ENCODE data around the gene C3orf52. TPM values are rescaled to one million over a fixed set of nuclear protein-coding genes. Genes with fewer than 3 reads are reported as not detected.

The C3orf52 gene
- total and polyA plus RNA-seq, 8 donors, result 4.2 to 66.9 (median 35.1) TPM

DNA sequence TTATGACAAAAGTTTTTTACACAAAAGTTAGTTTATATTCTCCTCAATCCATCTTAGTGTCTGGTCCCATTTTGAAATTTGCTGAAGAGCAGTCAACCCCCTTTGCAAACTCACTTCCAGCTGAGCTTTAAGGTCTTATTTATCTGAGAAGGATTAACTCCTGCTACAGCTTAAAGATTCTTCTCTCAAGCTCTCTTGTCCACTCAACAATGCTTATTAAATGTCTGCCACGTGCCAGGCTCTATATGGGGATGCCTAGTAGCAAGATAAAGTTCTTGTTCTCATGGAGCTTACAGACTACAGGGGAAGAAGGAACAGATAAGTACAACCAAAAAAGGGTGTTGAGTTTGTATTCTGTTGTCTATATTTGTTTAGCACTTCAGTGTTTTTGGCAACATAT lies 33.0 kb upstream of the C3orf52 start:
- Histone ChIP-seq H3K4me1 (peaks cover 0 to 16% (median 1%) of the 10 kb centered on the region in 4 donors), H3K27ac (no peak overlapping the region), H3K27me3 (no peaks in the 10 kb centered on the region), H3K36me3 (no peaks in the 10 kb centered on the region), H3K4me3 (no peak overlapping the region), H3K9me3 (no peaks in the 10 kb centered on the region)
- TF ChIP-seq, protein P1, sequence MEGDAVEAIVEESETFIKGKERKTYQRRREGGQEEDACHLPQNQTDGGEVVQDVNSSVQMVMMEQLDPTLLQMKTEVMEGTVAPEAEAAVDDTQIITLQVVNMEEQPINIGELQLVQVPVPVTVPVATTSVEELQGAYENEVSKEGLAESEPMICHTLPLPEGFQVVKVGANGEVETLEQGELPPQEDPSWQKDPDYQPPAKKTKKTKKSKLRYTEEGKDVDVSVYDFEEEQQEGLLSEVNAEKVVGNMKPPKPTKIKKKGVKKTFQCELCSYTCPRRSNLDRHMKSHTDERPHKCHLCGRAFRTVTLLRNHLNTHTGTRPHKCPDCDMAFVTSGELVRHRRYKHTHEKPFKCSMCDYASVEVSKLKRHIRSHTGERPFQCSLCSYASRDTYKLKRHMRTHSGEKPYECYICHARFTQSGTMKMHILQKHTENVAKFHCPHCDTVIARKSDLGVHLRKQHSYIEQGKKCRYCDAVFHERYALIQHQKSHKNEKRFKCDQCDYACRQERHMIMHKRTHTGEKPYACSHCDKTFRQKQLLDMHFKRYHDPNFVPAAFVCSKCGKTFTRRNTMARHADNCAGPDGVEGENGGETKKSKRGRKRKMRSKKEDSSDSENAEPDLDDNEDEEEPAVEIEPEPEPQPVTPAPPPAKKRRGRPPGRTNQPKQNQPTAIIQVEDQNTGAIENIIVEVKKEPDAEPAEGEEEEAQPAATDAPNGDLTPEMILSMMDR (IDR thresholded peaks at IDR 0.05), result no peak
- TF ChIP-seq POLR2AphosphoS5 (IDR thresholded peaks at IDR 0.05) (no peak), POLR2A (IDR thresholded peaks at IDR 0.05) (no peak), EP300 (IDR thresholded peaks at IDR 0.05) (no peak)
- no peak for DNase-seq
- intact Hi-C loops (cut with DNase I; ENCODE audit: low total_unique reads), result no loop called here
- 34 to 53% (median 37%) methylated on average over 1 of the region's 1 CpG for WGBS, 5 donors

DNA sequence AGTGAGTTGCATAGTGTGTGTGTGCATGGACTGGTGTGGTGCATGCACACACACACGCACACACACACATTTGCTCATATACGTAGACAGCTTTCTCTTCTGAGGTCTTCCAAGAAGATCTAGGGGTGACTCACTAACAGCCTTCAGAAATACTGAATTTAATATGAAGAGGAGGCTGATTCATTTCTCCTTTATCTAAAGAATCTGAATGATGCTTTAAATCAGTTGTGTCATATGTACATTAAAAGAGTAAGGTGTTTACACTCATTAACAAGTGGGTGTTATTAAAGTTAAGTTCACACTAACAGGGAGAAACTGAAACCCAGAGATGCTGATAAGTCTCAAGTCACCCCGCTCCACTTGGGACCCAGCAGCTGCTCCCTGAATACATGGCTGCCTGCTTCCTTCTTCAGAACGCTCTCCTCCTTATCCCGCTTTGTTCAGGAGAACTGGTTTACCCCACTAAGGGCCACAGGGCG lies 29.7 kb upstream of the C3orf52 start:
- no peak overlapping the region for H3K4me3 ChIP-seq
- intact Hi-C loops (cut with DNase I; ENCODE audit: low total_unique reads), result no loop called here
- H3K27me3 ChIP-seq, result no peaks in the 10 kb centered on the region
- TF ChIP-seq EP300 (IDR thresholded peaks at IDR 0.05) (no peak), POLR2A (IDR thresholded peaks at IDR 0.05) (no peak), POLR2AphosphoS5 (IDR thresholded peaks at IDR 0.05) (peak in 1 of 3 donors; percentile 53)
- TF ChIP-seq, protein P1 (IDR thresholded peaks at IDR 0.05), result no peak
- no peaks in the 10 kb centered on the region for H3K9me3 ChIP-seq
- H3K36me3 ChIP-seq, result no peaks in the 10 kb centered on the region
- DNase-seq, result peak; percentile 50 to 60
- peak overlapping the region in 1 of 5 donors; percentile 18 for H3K27ac ChIP-seq
- 33 to 57% (median 43%) methylated on average over 6 of the region's 6 CpGs for WGBS, 5 donors
- H3K4me1 ChIP-seq, result peaks cover 0 to 6% (median 1%) of the 10 kb centered on the region in 4 donors

DNA sequence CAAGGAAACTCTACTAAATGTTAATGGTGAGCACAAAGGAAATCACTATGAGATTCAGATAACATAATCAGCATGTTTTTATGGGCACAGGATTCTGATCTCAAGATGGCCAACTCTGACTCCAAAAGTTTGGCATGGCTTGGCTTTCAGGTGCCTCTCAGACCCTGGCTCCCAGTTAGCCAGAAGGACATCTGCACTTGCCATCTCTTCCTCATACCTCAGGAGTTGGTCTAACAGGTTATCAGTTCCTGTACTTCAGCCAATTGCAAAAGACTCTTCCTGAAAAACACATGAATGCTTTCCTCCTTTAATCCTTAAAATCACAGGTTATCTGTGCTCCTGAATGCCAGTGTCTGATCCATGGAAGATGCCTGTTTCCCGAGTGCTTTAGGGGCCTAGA lies 26.7 kb upstream of the C3orf52 start:
- no peak for DNase-seq
- Histone ChIP-seq H3K36me3 (no peaks in the 10 kb centered on the region), H3K27ac (no peak overlapping the region), H3K27me3 (no peaks in the 10 kb centered on the region), H3K4me1 (peaks cover 0 to 6% (median 1%) of the 10 kb centered on the region in 4 donors), H3K9me3 (no peaks in the 10 kb centered on the region), H3K4me3 (no peak overlapping the region)
- no peak for TF ChIP-seq POLR2AphosphoS5 (IDR thresholded peaks at IDR 0.05)
- TF ChIP-seq, protein P1 (IDR thresholded peaks at IDR 0.05), result no peak
- no peak for TF ChIP-seq POLR2A (IDR thresholded peaks at IDR 0.05)
- TF ChIP-seq EP300 (IDR thresholded peaks at IDR 0.05), result no peak
- 77 to 89% (median 78%) methylated on average over 1 of the region's 1 CpG for WGBS, 5 donors
- intact Hi-C loops (cut with DNase I; ENCODE audit: low total_unique reads), result no loop called here

DNA sequence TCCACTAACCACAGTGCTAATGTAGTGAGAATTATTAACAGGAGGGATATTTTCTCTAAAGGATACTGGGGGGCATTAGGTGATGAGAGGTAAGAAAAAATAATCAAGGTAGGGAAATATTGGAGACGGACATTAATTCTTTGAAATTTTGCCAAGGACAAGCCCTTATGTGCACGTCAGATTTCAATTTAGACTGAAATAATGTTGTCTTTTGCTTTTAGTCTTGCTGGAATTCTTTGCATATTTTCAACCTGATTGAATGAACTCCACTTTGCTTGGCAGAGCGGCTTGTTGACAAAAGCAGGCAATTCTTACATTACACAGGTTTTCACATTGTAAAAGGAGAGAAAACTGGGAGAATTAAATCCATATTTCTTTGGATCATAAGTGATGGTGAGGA lies 25.0 kb upstream of the C3orf52 start:
- intact Hi-C loops (cut with DNase I; ENCODE audit: low total_unique reads), result no loop called here
- no peak overlapping the region for H3K4me3 ChIP-seq
- DNase-seq, result no peak
- H3K27me3 ChIP-seq, result no peaks in the 10 kb centered on the region
- peaks cover 0 to 6% (median 1%) of the 10 kb centered on the region in 4 donors for H3K4me1 ChIP-seq
- no peaks in the 10 kb centered on the region for H3K9me3 ChIP-seq
- 28 to 58% (median 46%) methylated on average over 3 of the region's 3 CpGs for WGBS, 5 donors
- no peak overlapping the region for H3K27ac ChIP-seq
- no peaks in the 10 kb centered on the region for H3K36me3 ChIP-seq
- TF ChIP-seq POLR2A (IDR thresholded peaks at IDR 0.05), result no peak
- no peak for TF ChIP-seq POLR2AphosphoS5 (IDR thresholded peaks at IDR 0.05)
- TF ChIP-seq, protein P1 (IDR thresholded peaks at IDR 0.05), result no peak
- no peak for TF ChIP-seq EP300 (IDR thresholded peaks at IDR 0.05)
